ENCODE data around the gene MACO1. TPM values are rescaled to one million over a fixed set of nuclear protein-coding genes. Genes with fewer than 3 reads are reported as not detected.

Gene MACO1
- total and polyA plus RNA-seq, 2 of the 13 experiments (the other 11 are each of a cell fraction or from before 2014, with no cell fraction given): 9.7 to 17.0 TPM

DNA sequence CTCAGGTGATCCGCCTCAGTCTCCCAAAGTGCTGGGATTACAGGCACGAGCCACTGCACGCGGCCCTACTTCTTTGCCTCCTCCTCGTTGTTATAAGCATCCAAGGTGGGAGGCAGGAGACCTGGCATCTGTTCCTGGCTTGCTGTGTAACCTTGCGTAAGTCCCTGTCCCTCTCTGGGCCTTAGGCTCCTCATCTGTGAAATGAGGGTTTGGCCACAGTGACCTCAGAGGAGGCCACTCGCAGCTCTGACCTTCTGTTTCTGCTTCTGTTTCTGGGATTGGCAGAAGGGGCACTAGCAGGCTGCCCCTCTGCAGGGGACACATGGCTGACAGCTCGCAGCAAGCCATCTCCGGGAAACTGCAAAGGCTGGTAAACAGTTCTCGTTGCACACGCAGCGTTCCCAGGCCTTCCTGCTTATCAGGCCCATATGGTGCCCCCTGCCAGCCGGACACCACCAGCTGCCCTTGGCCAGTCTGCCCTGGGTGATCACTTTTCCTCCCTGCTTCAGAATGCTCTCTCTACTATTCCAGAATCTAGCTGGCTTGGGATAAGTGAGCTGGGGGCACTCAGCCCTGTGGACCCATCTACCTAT lies 110.1 kb downstream of the MACO1 start (continued):
- TF ChIP-seq, protein P1, sequence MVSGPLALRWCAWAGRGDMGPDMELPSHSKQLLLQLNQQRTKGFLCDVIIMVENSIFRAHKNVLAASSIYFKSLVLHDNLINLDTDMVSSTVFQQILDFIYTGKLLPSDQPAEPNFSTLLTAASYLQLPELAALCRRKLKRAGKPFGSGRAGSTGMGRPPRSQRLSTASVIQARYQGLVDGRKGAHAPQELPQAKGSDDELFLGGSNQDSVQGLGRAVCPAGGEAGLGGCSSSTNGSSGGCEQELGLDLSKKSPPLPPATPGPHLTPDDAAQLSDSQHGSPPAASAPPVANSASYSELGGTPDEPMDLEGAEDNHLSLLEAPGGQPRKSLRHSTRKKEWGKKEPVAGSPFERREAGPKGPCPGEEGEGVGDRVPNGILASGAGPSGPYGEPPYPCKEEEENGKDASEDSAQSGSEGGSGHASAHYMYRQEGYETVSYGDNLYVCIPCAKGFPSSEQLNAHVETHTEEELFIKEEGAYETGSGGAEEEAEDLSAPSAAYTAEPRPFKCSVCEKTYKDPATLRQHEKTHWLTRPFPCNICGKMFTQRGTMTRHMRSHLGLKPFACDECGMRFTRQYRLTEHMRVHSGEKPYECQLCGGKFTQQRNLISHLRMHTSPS (CRISPR knock-in tag; IDR thresholded peaks at IDR 0.05; ENCODE audit: low read depth): 0 out of 2 replicates have a peak, but pooled peaks have one; percentile 31
- no peak for TF ChIP-seq ZNF816 (CRISPR knock-in tag; IDR thresholded peaks at IDR 0.05; ENCODE audit: borderline replicate concordance)
- TF ChIP-seq HDAC6 (IDR thresholded peaks at IDR 0.05; ENCODE audit: low read depth, low read length): no peak
- TF ChIP-seq IRF9 (CRISPR knock-in tag; IDR thresholded peaks at IDR 0.05; ENCODE audit: borderline replicate concordance): 0 out of 2 replicates have a peak, but pooled peaks have one; percentile 33
- TF ChIP-seq ZNF367 (CRISPR knock-in tag; IDR thresholded peaks at IDR 0.05; ENCODE audit: borderline replicate concordance): no peak
- 0 out of 2 replicates have a peak, but pooled peaks have one; percentile 12 for TF ChIP-seq ZFX (CRISPR knock-in tag; IDR thresholded peaks at IDR 0.05; ENCODE audit: low read depth)
- no peak for TF ChIP-seq ZNF777 (CRISPR knock-in tag; IDR thresholded peaks at IDR 0.05)
- no peak for TF ChIP-seq GABPA (IDR thresholded peaks at IDR 0.05; ENCODE audit: low read depth, low read length)
- TF ChIP-seq GABPA (CRISPR knock-in tag; IDR thresholded peaks at IDR 0.05; ENCODE audit: low read depth): no peak

GRCh38 chr1:25541425-25541824 lies 110.7 kb downstream of the MACO1 start:
- intact Hi-C loops (cut with micrococcal nuclease; ENCODE audit: unreplicated experiment): no loop called here
- no peak for TF ChIP-seq ZNF749 (CRISPR knock-in tag; IDR thresholded peaks at IDR 0.05; ENCODE audit: borderline replicate concordance)
- no peak for TF ChIP-seq CREBL2 (CRISPR knock-in tag; IDR thresholded peaks at IDR 0.05; ENCODE audit: borderline replicate concordance)
- peak; percentile 33; the same call in 1 of the 2 replicates for TF ChIP-seq GFI1 (CRISPR knock-in tag; IDR thresholded peaks at IDR 0.05; ENCODE audit: borderline replicate concordance)
- peak; percentile 99 for TF ChIP-seq ZFP36 (IDR thresholded peaks at IDR 0.05; ENCODE audit: borderline replicate concordance, low read depth, low read length, partially characterized antibody)
- peak; percentile 19; the same call in 1 of the 2 replicates for TF ChIP-seq POGZ (CRISPR knock-in tag; IDR thresholded peaks at IDR 0.05)
- peak; percentile 95 for TF ChIP-seq CHD4 (IDR thresholded peaks at IDR 0.05; ENCODE audit: borderline replicate concordance, low read length)
- no peak for TF ChIP-seq ZNF44 (CRISPR knock-in tag; IDR thresholded peaks at IDR 0.05)
- TF ChIP-seq ATF7 (IDR thresholded peaks at IDR 0.05): no peak
- TF ChIP-seq ATF7 (CRISPR knock-in tag; IDR thresholded peaks at IDR 0.05): no peak
- TF ChIP-seq RCOR2 (CRISPR knock-in tag; IDR thresholded peaks at IDR 0.05): peak; percentile 46; the same call in 1 of the 2 replicates
- TF ChIP-seq ZNF543 (CRISPR knock-in tag; IDR thresholded peaks at IDR 0.05): peak; percentile 100
- peak; percentile 33; the same call in 1 of the 2 replicates for TF ChIP-seq ELF3 (CRISPR knock-in tag; IDR thresholded peaks at IDR 0.05)

More at GRCh38 chr1:25541425-25541824, 110.7 kb downstream of the MACO1 start:
- ChIA-PET CTCF (ENCODE audit: low intra/inter-chr PET ratio, low total read pairs) (no interaction called here), POLR2A (no interaction called here)
- no peak overlapping the region for H3K27ac ChIP-seq (ENCODE audit: extremely low read length, insufficient read depth, low read length)
- no TSS peak for BruUV-seq (replicated peaks)
- no peaks in the 10 kb centered on the region for H3K79me2 ChIP-seq (ENCODE audit: insufficient read depth, low read length)
- 0% methylated on average over 1 of the region's 1 CpG for WGBS (ENCODE audit: low lambda C conversion rate)
- no peak overlapping the region for H2AFZ ChIP-seq (ENCODE audit: low read length)
- 0 out of 6 replicates have a peak overlapping the region, but pooled peaks of 1 of the 3 experiments have one; percentile 22 for H3K4me3 ChIP-seq (replicated peaks in 1 of 3; ENCODE audit: insufficient read depth in 1 of 3, low read depth in 2 of 3, low read length in 3 of 3)
- no peak for ATAC-seq
- peaks cover 4 to 9% of the 10 kb centered on the region in 2 experiments; a peak in 4 of 5 replicates for H3K27me3 ChIP-seq (ENCODE audit: control insufficient read depth in 1 of 2, insufficient read depth in 2 of 2, low read length in 2 of 2)
- in situ Hi-C loops (cut with HindIII; ENCODE audit: extremely low pct_ligation_motif_present, low pct_unique_long_range_greater_than_20kb): no loop called here
- no peaks in the 10 kb centered on the region for H3K36me3 ChIP-seq (replicated peaks in 1 of 2; ENCODE audit: control insufficient read depth in 1 of 2, insufficient read depth in 2 of 2, low read length in 2 of 2)
- H3K4me1 ChIP-seq (ENCODE audit: insufficient read depth, low read length): peaks cover 58% of the 10 kb centered on the region
- no peaks in the 10 kb centered on the region for H3K9me3 ChIP-seq (ENCODE audit: low read length)
- no peak overlapping the region for H3K9ac ChIP-seq (ENCODE audit: insufficient read depth, low read depth, low read length)
- peak; percentile 41 for DNase-seq (ENCODE audit: low spot score)
- no peak for FAIRE-seq
- H3K4me2 ChIP-seq (ENCODE audit: low read depth, low read length): peak overlapping the region; percentile 49
- no peaks in the 10 kb centered on the region for H4K20me1 ChIP-seq (ENCODE audit: insufficient read depth, low read length)

Data from HepG2 (cell line).